ENCODE results near the gene ANKS1B. TPM values are rescaled to one million over a fixed set of nuclear protein-coding genes. Genes with fewer than 3 reads are reported as not detected.
A peak's percentile ranks its signal among the peaks of the same experiment; 100 is the strongest.

ANKS1B gene
- total RNA-seq, 1 experiment from 2014 or later = 5.8 TPM

GRCh38 chr12:98955284-98955683 lies 1029.5 kb downstream of the ANKS1B start:
- Mint-ChIP-seq H3K9me3 (no peaks in the 10 kb centered on the region), H3K27me3 (ENCODE audit: low read depth) (no peaks in the 10 kb centered on the region), H3K36me3 (no peaks in the 10 kb centered on the region), H3K4me3 (no peak overlapping the region), H3K4me1 (no peaks in the 10 kb centered on the region), H3K27ac (no peak overlapping the region)
- ChIA-PET POLR2A (no interaction called here), CTCF (interaction anchor here (0.7 to 1.8 kb wide), 12 partner anchors 8 to 256 kb away, joined by 3 to 11 read pairs (median 4); no protein-coding TSS in a partner anchor)
- ATAC-seq = peak; percentile 99
- peak; percentile 36 for DNase-seq (ENCODE audit: low spot score)
- peak; percentile 54; the same call in 1 of the 2 replicates for TF ChIP-seq CTCF (IDR thresholded peaks at IDR 0.05)
- TF ChIP-seq PRRX2 (CRISPR knock-in tag; IDR thresholded peaks at IDR 0.05) = no peak
- no peak for TF ChIP-seq ZNF281 (CRISPR knock-in tag; IDR thresholded peaks at IDR 0.05)

- no peaks in the 10 kb centered on the region for H3K36me3 Mint-ChIP-seq
- no peaks in the 10 kb centered on the region; the same call in 1 of the 2 replicates for H3K27me3 Mint-ChIP-seq (ENCODE audit: low read depth)
- no peak overlapping the region for H3K27ac Mint-ChIP-seq
- TF ChIP-seq E2F5 (CRISPR knock-in tag; IDR thresholded peaks at IDR 0.05) (no peak), CREB1 (CRISPR knock-in tag; IDR thresholded peaks at IDR 0.05) (no peak), MXD4 (CRISPR knock-in tag; IDR thresholded peaks at IDR 0.05; ENCODE audit: borderline replicate concordance) (no peak), RORB (CRISPR knock-in tag; IDR thresholded peaks at IDR 0.05) (no peak), ZNF263 (CRISPR knock-in tag; IDR thresholded peaks at IDR 0.05; ENCODE audit: low read depth) (no peak)
- H3K4me3 Mint-ChIP-seq = no peak overlapping the region
- CTCF ChIA-PET = interaction anchor here (0.7 to 1.8 kb wide), 10 partner anchors 7 to 256 kb away, joined by 3 to 11 read pairs (median 4); no protein-coding TSS in a partner anchor
- DNase-seq (ENCODE audit: low spot score) (no peak), ATAC-seq (no peak)
- H3K9me3 Mint-ChIP-seq = no peaks in the 10 kb centered on the region
- POLR2A ChIA-PET = no interaction called here
- no peaks in the 10 kb centered on the region for H3K4me1 Mint-ChIP-seq
These were observed 1030.2 kb downstream of the ANKS1B start for GRCh38 chr12:98954506-98954905.

GRCh38 chr12:98951406-98951805 lies 1033.3 kb downstream of the ANKS1B start:
- H3K4me3 Mint-ChIP-seq = no peak overlapping the region
- DNase-seq (ENCODE audit: low spot score) (no peak), ATAC-seq (no peak)
- peaks cover 7% of the 10 kb centered on the region for H3K4me1 Mint-ChIP-seq
- no peak overlapping the region for H3K27ac Mint-ChIP-seq
- CTCF ChIA-PET = interaction anchor here (1.2 kb wide), 1 partner anchor 215 kb away, joined by 3 read pairs; no protein-coding TSS in a partner anchor
- H3K36me3 Mint-ChIP-seq = no peaks in the 10 kb centered on the region
- no peak for TF ChIP-seq USF2 (CRISPR knock-in tag; IDR thresholded peaks at IDR 0.05)
- no peak for TF ChIP-seq USF1 (CRISPR knock-in tag; IDR thresholded peaks at IDR 0.05)
- no peak for TF ChIP-seq GTF2I (CRISPR knock-in tag; conservative IDR thresholded peaks at IDR 0.05)
- no peak for TF ChIP-seq RELA (CRISPR knock-in tag; IDR thresholded peaks at IDR 0.05; ENCODE audit: borderline replicate concordance)
- TF ChIP-seq ZNF416 (CRISPR knock-in tag; IDR thresholded peaks at IDR 0.05) = no peak
- TF ChIP-seq OVOL2 (CRISPR knock-in tag; IDR thresholded peaks at IDR 0.05; ENCODE audit: borderline replicate concordance) = no peak
- no peak for TF ChIP-seq ZNF138 (CRISPR knock-in tag; conservative IDR thresholded peaks at IDR 0.05)
- TF ChIP-seq ARID4B (CRISPR knock-in tag; IDR thresholded peaks at IDR 0.05; ENCODE audit: borderline replicate concordance) = no peak
- TF ChIP-seq NR3C1 (CRISPR knock-in tag; conservative IDR thresholded peaks at IDR 0.05; ENCODE audit: low read depth) = no peak
- TF ChIP-seq GABPB1 (CRISPR knock-in tag; IDR thresholded peaks at IDR 0.05) = no peak
- POLR2A ChIA-PET = no interaction called here
- no peaks in the 10 kb centered on the region; the same call in 1 of the 2 replicates for H3K27me3 Mint-ChIP-seq (ENCODE audit: low read depth)
- H3K9me3 Mint-ChIP-seq = no peaks in the 10 kb centered on the region
